IMR-90 (cell line): ENCODE measurements around the gene KCNE2. TPM values are rescaled to one million over a fixed set of nuclear protein-coding genes. Genes with fewer than 3 reads are reported as not detected.

Experiments
- ATAC-seq: fragments of 200-7000 bp; cut with Tn5 transposase; 2 replicates; pipeline ENCODE4 v1.9.1; 2020; ENCODE audit warnings: low read depth, mild to moderate bottlenecking, moderate library complexity
- BruUV-seq: library from RNA; stranded (reverse); fragments of 400-500 nt; replicated peaks from 2 replicates; lab custom pipeline; 2021; lab: Mats Ljungman, UMichigan
- CTCF ChIA-PET: fragments of 300-600 bp; formaldehyde crosslinking; extraction: SDS; loops from one replicate; lab custom pipeline; 2021; ENCODE audit warnings: antibody characterized with exemption; lab: Yijun Ruan, JAX
- POLR2A ChIA-PET: fragments of 300-600 bp; sonication (Branson Sonifier 250); formaldehyde crosslinking; loops from one replicate; lab custom pipeline; 2022; ENCODE audit warnings: antibody characterized with exemption; ENCODE audit not compliant: unreplicated experiment; lab: Charles Lee
- DNase-seq: peaks from one replicate; pipeline ENCODE4 v3.0.0; 2013
- H2AFZ ChIP-seq: replicated peaks from 2 replicates; pipeline ENCODE3; 2013; ENCODE audit warnings: low read length, mild to moderate bottlenecking; ENCODE audit not compliant: poor library complexity
- H2AK5ac ChIP-seq: 2 replicates; pipeline ENCODE4 v1.6.1; 2013; ENCODE audit warnings: low read depth, low read length, inconsistent platforms
- H2AK9ac ChIP-seq: replicated peaks from 2 replicates; pipeline ENCODE3; 2013; ENCODE audit warnings: mild to moderate bottlenecking, low read depth, low read length, moderate library complexity; ENCODE audit not compliant: poor library complexity
- H2BK120ac ChIP-seq: 2 replicates; pipeline ENCODE4 v1.6.1; 2013; ENCODE audit warnings: low read depth, low read length, inconsistent platforms
- H2BK15ac ChIP-seq: 3 replicates; pipeline ENCODE4 v1.6.1; 2013; ENCODE audit warnings: low read depth, low read length, inconsistent platforms
- H2BK20ac ChIP-seq: 2 replicates; pipeline ENCODE4 v1.6.1; 2013; ENCODE audit warnings: low read depth, mild to moderate bottlenecking, inconsistent platforms, low read length, moderate library complexity
- H2BK5ac ChIP-seq: 2 replicates; pipeline ENCODE4 v1.6.1; 2013; ENCODE audit warnings: mild to moderate bottlenecking, low read depth, low read length, inconsistent platforms; ENCODE audit not compliant: poor library complexity, severe bottlenecking
- H3K14ac ChIP-seq: replicated peaks from 2 replicates; pipeline ENCODE4 v1.6.1; 2013; ENCODE audit warnings: low read depth, low read length, inconsistent platforms
- H3K18ac ChIP-seq: 2 replicates; pipeline ENCODE4 v1.6.1; 2013; ENCODE audit warnings: low read depth, low read length, control low read depth
- H3K23ac ChIP-seq: 2 replicates; pipeline ENCODE4 v1.6.1; 2013; ENCODE audit warnings: low read depth, low read length, inconsistent platforms
- H3K27ac ChIP-seq: 2 replicates; pipeline ENCODE4 v1.5.1; 2013; ENCODE audit warnings: mild to moderate bottlenecking, control low read depth, low read length; ENCODE audit not compliant: insufficient read depth
- H3K27me3 ChIP-seq: 2 replicates; pipeline ENCODE4 v1.6.1; 2013; ENCODE audit warnings: low read length; ENCODE audit not compliant: control insufficient read depth, insufficient read depth
- H3K36me3 ChIP-seq: 2 replicates; pipeline ENCODE4 v1.6.1; 2013; ENCODE audit warnings: low read length, mixed read lengths; ENCODE audit not compliant: control insufficient read depth, insufficient read depth
- H3K4ac ChIP-seq: 2 replicates; pipeline ENCODE4 v1.6.1; 2013; ENCODE audit warnings: low read depth, low read length, inconsistent platforms
- H3K4me1 ChIP-seq: 2 replicates; pipeline ENCODE4 v1.6.1; 2013; ENCODE audit warnings: low read length, mixed read lengths; ENCODE audit not compliant: control insufficient read depth, insufficient read depth
- H3K4me2 ChIP-seq: 2 replicates; pipeline ENCODE4 v1.6.1; 2013; ENCODE audit warnings: low read depth, mild to moderate bottlenecking, control low read depth, low read length, moderate library complexity
- H3K4me3 ChIP-seq: 2 replicates; pipeline ENCODE4 v1.5.1; 2013; ENCODE audit warnings: low read depth, mild to moderate bottlenecking, control low read depth, low read length, moderate library complexity; ENCODE audit not compliant: insufficient read depth
- H3K56ac ChIP-seq: 2 replicates; pipeline ENCODE4 v1.6.1; 2013; ENCODE audit warnings: low read length, inconsistent platforms; ENCODE audit not compliant: insufficient read depth; ENCODE audit errors: extremely low read depth
- H3K79me1 ChIP-seq, 2 experiments: 2 replicates each; pipeline ENCODE4 v1.6.1; 2013; ENCODE audit warnings: low read length in 2 of 2, inconsistent platforms in 1 of 2, low read depth in 1 of 2
- H3K9ac ChIP-seq: 2 replicates; pipeline ENCODE4 v1.6.1; 2013; ENCODE audit warnings: low read depth, low read length, control low read depth
- H3K9me1 ChIP-seq: 2 replicates; pipeline ENCODE4 v1.6.1; 2013; ENCODE audit warnings: low read length, inconsistent platforms; ENCODE audit not compliant: insufficient read depth
- H3K9me3 ChIP-seq: 2 replicates; pipeline ENCODE4 v1.6.1; 2013; ENCODE audit warnings: low read length; ENCODE audit not compliant: control insufficient read depth, insufficient read depth
- H4K20me1 ChIP-seq: 2 replicates; pipeline ENCODE4 v1.6.1; 2013; ENCODE audit warnings: low read length, inconsistent platforms; ENCODE audit not compliant: insufficient read depth
- H4K5ac ChIP-seq: 2 replicates; pipeline ENCODE4 v1.6.1; 2013; ENCODE audit warnings: mild to moderate bottlenecking, low read depth, low read length, control low read depth
- H4K8ac ChIP-seq, 2 experiments: 2 replicates each; pipeline ENCODE4 v1.6.1; 2013; ENCODE audit warnings: low read depth in 2 of 2, low read length in 2 of 2, control low read depth in 1 of 2, inconsistent platforms in 1 of 2
- H4K91ac ChIP-seq: 2 replicates; pipeline ENCODE4 v1.6.1; 2013; ENCODE audit warnings: low read depth, low read length, inconsistent platforms; ENCODE audit not compliant: insufficient read depth
- BHLHE40 ChIP-seq: fragments of 150-350 bp; IDR thresholded peaks from 2 replicates; pipeline ENCODE4 v1.6.1; 2016; ENCODE audit warnings: mild to moderate bottlenecking, low read depth, low read length
- CEBPB ChIP-seq: IDR thresholded peaks from 2 replicates; pipeline ENCODE4 v1.6.1; 2012; ENCODE audit warnings: low read depth, low read length, improper control_type of control experiment
- CHD1 ChIP-seq: IDR thresholded peaks from 2 replicates; pipeline ENCODE4 v1.6.1; 2012; ENCODE audit warnings: low read depth, low read length, improper control_type of control experiment
- CTCF ChIP-seq: conservative IDR thresholded peaks from 2 replicates; pipeline ENCODE4 v1.5.1; 2012; ENCODE audit warnings: mild to moderate bottlenecking, low read depth, low read length, improper control_type of control experiment
- ELK1 ChIP-seq: fragments of 150-350 bp; IDR thresholded peaks from 2 replicates; pipeline ENCODE4 v1.6.1; 2016; ENCODE audit warnings: low read depth, mild to moderate bottlenecking, low read length, moderate library complexity, borderline replicate concordance
- FOS ChIP-seq: fragments of 150-350 bp; IDR thresholded peaks from 2 replicates; pipeline ENCODE4 v1.6.1; 2016; ENCODE audit warnings: low read depth, low read length
- MAFK ChIP-seq: IDR thresholded peaks from 2 replicates; pipeline ENCODE4 v1.6.1; 2012; ENCODE audit warnings: low read depth, low read length, improper control_type of control experiment
- MAZ ChIP-seq: IDR thresholded peaks from 2 replicates; pipeline ENCODE4 v1.6.1; 2012; ENCODE audit warnings: low read depth, mild to moderate bottlenecking, low read length, improper control_type of control experiment, moderate library complexity, borderline replicate concordance
- MXI1 ChIP-seq: IDR thresholded peaks from 2 replicates; pipeline ENCODE4 v1.6.1; 2012; ENCODE audit warnings: low read depth, mild to moderate bottlenecking, low read length, moderate library complexity, borderline replicate concordance
- NFE2L2 ChIP-seq: fragments of 150-350 bp; IDR thresholded peaks from 2 replicates; pipeline ENCODE4 v1.6.1; 2016; ENCODE audit warnings: low read depth, mild to moderate bottlenecking, low read length
- POLR2A ChIP-seq: IDR thresholded peaks from 2 replicates; pipeline ENCODE4 v1.6.1; 2012; ENCODE audit warnings: mild to moderate bottlenecking, low read depth, low read length
- RAD21 ChIP-seq: IDR thresholded peaks from 2 replicates; pipeline ENCODE4 v1.6.1; 2012; ENCODE audit warnings: low read length, improper control_type of control experiment
- RCOR1 ChIP-seq: IDR thresholded peaks from 2 replicates; pipeline ENCODE4 v1.6.1; 2012; ENCODE audit warnings: mild to moderate bottlenecking, low read length, improper control_type of control experiment; ENCODE audit not compliant: insufficient replicate concordance
- SMC3 ChIP-seq: fragments of 150-350 bp; IDR thresholded peaks from 2 replicates; pipeline ENCODE4 v1.6.1; 2016; ENCODE audit warnings: low read depth, mild to moderate bottlenecking, antibody characterized with exemption, low read length, moderate library complexity
- USF2 ChIP-seq: fragments of 150-350 bp; IDR thresholded peaks from 2 replicates; pipeline ENCODE4 v1.6.1; 2017; ENCODE audit warnings: mild to moderate bottlenecking, antibody characterized with exemption, low read length, low read depth
- dilution Hi-C: fragments of 300-500 bp; cut with HindIII; formaldehyde crosslinking; loops from one replicate; pipeline ENCODE4 v1.14.3; 2018; ENCODE audit warnings: low sequenced_read_pairs; ENCODE audit not compliant: unreplicated experiment
- in situ Hi-C: fragments of 300-500 bp; cut with MboI; formaldehyde crosslinking; loops from 3 replicates; pipeline ENCODE4 v1.14.3; 2019; ENCODE audit warnings: low sequenced_read_pairs, inconsistent platforms, mixed read lengths
- intact Hi-C: fragments of 100-400 bp; cut with micrococcal nuclease; formaldehyde crosslinking; loops from 2 replicates; pipeline ENCODE4 v1.10.0; 2022
- polyA plus RNA-seq, 3 experiments: library from polyadenylated mRNA; depleted of rRNA; stranded (reverse); fragments of >200 nt; gene quantifications; 2 replicates each; pipeline ENCODE4 v1.2.3, GENCODE V29; 2012; ENCODE audit warnings: low replicate concordance in 1 of 3
- total RNA-seq: library from RNA; depleted of rRNA; stranded (reverse); fragments of >200 nt; gene quantifications from 2 replicates; pipeline ENCODE4 v1.2.3, GENCODE V29; 2012

The KCNE2 gene
- total and polyA plus RNA-seq, 2 of the 4 experiments (the other 2 are of a cell fraction), result not detected

GRCh38 chr21:34364921-34365320 lies 1.1 kb downstream of the KCNE2 start:
- Histone ChIP-seq H3K9me1 (no peaks in the 10 kb centered on the region; the same call in 1 of the 2 replicates), H3K56ac (no peak overlapping the region), H4K8ac (no peak overlapping the region), H3K9ac (no peak overlapping the region), H3K14ac (no peak overlapping the region), H4K5ac (no peak overlapping the region), H2AK9ac (no peak overlapping the region), H2BK5ac (no peak overlapping the region), H3K4me1 (no peaks in the 10 kb centered on the region), H3K27ac (no peak overlapping the region), H2BK15ac (no peak overlapping the region), H3K27me3 (peaks cover 13% of the 10 kb centered on the region), H2AFZ (no peak overlapping the region), H3K79me1 (no peaks in the 10 kb centered on the region), H4K20me1 (no peaks in the 10 kb centered on the region), H4K91ac (no peak overlapping the region), H3K9me3 (no peaks in the 10 kb centered on the region), H2BK20ac (no peak overlapping the region), H3K4ac (no peak overlapping the region), H3K36me3 (no peaks in the 10 kb centered on the region), H3K23ac (no peak overlapping the region; the same call in 1 of the 2 replicates), H3K4me3 (no peak overlapping the region), H3K18ac (no peak overlapping the region), H2BK120ac (no peak overlapping the region), H3K4me2 (no peak overlapping the region), H2AK5ac (no peak overlapping the region)
- no peak for TF ChIP-seq MXI1
- no peak for TF ChIP-seq CHD1
- TF ChIP-seq CEBPB, result no peak
- no peak for TF ChIP-seq POLR2A
- TF ChIP-seq RAD21, result no peak
- TF ChIP-seq FOS, result no peak
- no peak for TF ChIP-seq NFE2L2
- no peak for TF ChIP-seq RCOR1
- TF ChIP-seq BHLHE40, result no peak
- TF ChIP-seq MAZ, result no peak
- no peak for TF ChIP-seq USF2
- TF ChIP-seq ELK1, result no peak
- no peak for TF ChIP-seq SMC3
- no peak for TF ChIP-seq MAFK
- TF ChIP-seq CTCF, result no peak
- ChIA-PET POLR2A (no interaction called here), CTCF (no interaction called here)
- intact Hi-C loops, result no loop called here
- DNase-seq (no peak), ATAC-seq (no peak)
- dilution Hi-C loops, result no loop called here
- BruUV-seq, result no TSS peak
- in situ Hi-C loops, result no loop called here
